GM12878 (cell line): Measurements from ENCODE around the gene KCTD17.

Experiments
- ATF7 ChIP-seq: fragments of 450-650 bp; IDR thresholded peaks from 2 replicates; pipeline ENCODE4 v1.6.1; 2016; ENCODE audit warnings: low read depth, mild to moderate bottlenecking
- GABPA ChIP-seq: IDR thresholded peaks from 2 replicates; pipeline ENCODE4 v1.6.1; 2014; ENCODE audit warnings: antibody characterized with exemption, low read depth, mild to moderate bottlenecking, inconsistent platforms
- KDM1A ChIP-seq: fragments of 200-600 bp; sonication (generic); IDR thresholded peaks from 2 replicates; pipeline ENCODE4 v1.6.1; 2016; ENCODE audit warnings: borderline replicate concordance
- POLR2AphosphoS2 ChIP-seq: IDR thresholded peaks from 2 replicates; pipeline ENCODE4 v1.6.1; 2011; ENCODE audit warnings: low read depth, mild to moderate bottlenecking, low read length, improper control_type of control experiment, moderate library complexity
- RAD21 ChIP-seq: IDR thresholded peaks from 2 replicates; pipeline ENCODE4 v1.6.1; 2011; ENCODE audit warnings: mild to moderate bottlenecking, low read depth, low read length, moderate library complexity; ENCODE audit not compliant: insufficient read depth
- SUZ12 ChIP-seq: fragments of 200-600 bp; sonication (generic); IDR thresholded peaks from one replicate; pipeline ENCODE4 v1.6.1; 2018; ENCODE audit warnings: antibody characterized with exemption, mild to moderate bottlenecking; ENCODE audit not compliant: unreplicated experiment
- TAF1 ChIP-seq: IDR thresholded peaks from 2 replicates; pipeline ENCODE4 v1.6.1; 2011; ENCODE audit warnings: mild to moderate bottlenecking, low read depth, low read length, borderline replicate concordance
- TARDBP ChIP-seq: IDR thresholded peaks from 2 replicates; pipeline ENCODE4 v1.6.1; 2016; ENCODE audit warnings: borderline replicate concordance
- TF ChIP-seq, protein P1 (sequence below), 3 experiments: IDR thresholded peaks in 2 of 3; conservative IDR thresholded peaks in 1 of 3; 2 replicates each; pipeline ENCODE4 v1.5.1; 2011; ENCODE audit warnings: low read depth in 3 of 3, low read length in 3 of 3, mild to moderate bottlenecking in 3 of 3, control low read depth in 2 of 3, moderate library complexity in 2 of 3, inconsistent platforms in 1 of 3, mixed read lengths in 1 of 3; ENCODE audit not compliant: control insufficient read depth in 2 of 3, insufficient read depth in 1 of 3; ENCODE audit errors: extremely low read depth in 1 of 3
- TF ChIP-seq, protein P2 (sequence below): IDR thresholded peaks from 2 replicates; pipeline ENCODE4 v1.6.1; 2012; ENCODE audit warnings: low read length, inconsistent platforms

DNA sequence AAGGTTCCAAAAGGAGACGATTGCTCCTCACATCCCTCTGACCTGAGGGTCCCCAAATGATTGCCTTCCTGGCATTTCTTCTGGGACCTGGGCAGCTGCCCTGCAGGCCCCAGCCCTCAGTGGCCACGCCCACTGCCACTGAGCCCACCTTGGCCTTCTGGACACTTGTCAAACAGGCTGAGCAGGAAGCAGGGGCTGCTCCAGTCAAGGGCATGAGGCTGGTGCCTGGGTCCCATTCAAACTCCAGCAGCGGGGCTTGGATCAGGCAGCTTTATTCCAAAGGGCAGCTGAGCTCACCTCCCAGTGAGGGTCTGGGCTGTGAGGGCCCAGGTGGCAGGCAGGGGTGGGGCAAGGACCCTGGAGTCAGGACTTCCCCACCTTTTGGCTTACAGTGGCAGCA, 13.6 kb downstream of the KCTD17 start:
- TF ChIP-seq TAF1 (no peak), RAD21 (no peak), TARDBP (no peak), KDM1A (no peak), ATF7 (no peak), SUZ12 (no peak), POLR2AphosphoS2 (no peak), GABPA (no peak)
- TF ChIP-seq, protein P1, sequence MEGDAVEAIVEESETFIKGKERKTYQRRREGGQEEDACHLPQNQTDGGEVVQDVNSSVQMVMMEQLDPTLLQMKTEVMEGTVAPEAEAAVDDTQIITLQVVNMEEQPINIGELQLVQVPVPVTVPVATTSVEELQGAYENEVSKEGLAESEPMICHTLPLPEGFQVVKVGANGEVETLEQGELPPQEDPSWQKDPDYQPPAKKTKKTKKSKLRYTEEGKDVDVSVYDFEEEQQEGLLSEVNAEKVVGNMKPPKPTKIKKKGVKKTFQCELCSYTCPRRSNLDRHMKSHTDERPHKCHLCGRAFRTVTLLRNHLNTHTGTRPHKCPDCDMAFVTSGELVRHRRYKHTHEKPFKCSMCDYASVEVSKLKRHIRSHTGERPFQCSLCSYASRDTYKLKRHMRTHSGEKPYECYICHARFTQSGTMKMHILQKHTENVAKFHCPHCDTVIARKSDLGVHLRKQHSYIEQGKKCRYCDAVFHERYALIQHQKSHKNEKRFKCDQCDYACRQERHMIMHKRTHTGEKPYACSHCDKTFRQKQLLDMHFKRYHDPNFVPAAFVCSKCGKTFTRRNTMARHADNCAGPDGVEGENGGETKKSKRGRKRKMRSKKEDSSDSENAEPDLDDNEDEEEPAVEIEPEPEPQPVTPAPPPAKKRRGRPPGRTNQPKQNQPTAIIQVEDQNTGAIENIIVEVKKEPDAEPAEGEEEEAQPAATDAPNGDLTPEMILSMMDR (IDR thresholded peaks at IDR 0.05 in 2 of 3, conservative IDR thresholded peaks at IDR 0.05 in 1 of 3; ENCODE audit: control insufficient read depth in 2 of 3, extremely low read depth in 1 of 3, insufficient read depth in 1 of 3, low read depth in 3 of 3, low read length in 3 of 3): no peak
- TF ChIP-seq, protein P2, sequence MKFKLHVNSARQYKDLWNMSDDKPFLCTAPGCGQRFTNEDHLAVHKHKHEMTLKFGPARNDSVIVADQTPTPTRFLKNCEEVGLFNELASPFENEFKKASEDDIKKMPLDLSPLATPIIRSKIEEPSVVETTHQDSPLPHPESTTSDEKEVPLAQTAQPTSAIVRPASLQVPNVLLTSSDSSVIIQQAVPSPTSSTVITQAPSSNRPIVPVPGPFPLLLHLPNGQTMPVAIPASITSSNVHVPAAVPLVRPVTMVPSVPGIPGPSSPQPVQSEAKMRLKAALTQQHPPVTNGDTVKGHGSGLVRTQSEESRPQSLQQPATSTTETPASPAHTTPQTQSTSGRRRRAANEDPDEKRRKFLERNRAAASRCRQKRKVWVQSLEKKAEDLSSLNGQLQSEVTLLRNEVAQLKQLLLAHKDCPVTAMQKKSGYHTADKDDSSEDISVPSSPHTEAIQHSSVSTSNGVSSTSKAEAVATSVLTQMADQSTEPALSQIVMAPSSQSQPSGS: no peak
